RWPE1 (cell line): ENCODE measurements around the gene AGK.
A peak's percentile ranks its signal among the peaks of the same experiment; 100 is the strongest.

Source experiments
- CTCF ChIA-PET: fragments of 350-600 bp; sonication (Branson Sonifier 250); formaldehyde crosslinking; extraction: SDS; loops from one replicate; lab custom pipeline; 2021; lab: Yijun Ruan, JAX
- POLR2A ChIA-PET: fragments of 400-600 bp; formaldehyde crosslinking; extraction: SDS; loops from one replicate; lab custom pipeline; 2020; ENCODE audit warnings: antibody characterized with exemption; ENCODE audit not compliant: low non-redundant PET; lab: Yijun Ruan, JAX
- DNase-seq: peaks from one replicate; pipeline ENCODE4 v3.0.0; 2012; ENCODE audit warnings: low spot score
- H3K27ac ChIP-seq: fragments of 450-650 bp; 2 replicates; pipeline ENCODE4 v1.5.1; 2017
- CTCF ChIP-seq: fragments of 450-650 bp; conservative IDR thresholded peaks from 2 replicates; pipeline ENCODE4 v1.5.1; 2017; ENCODE audit warnings: low read depth, mild to moderate bottlenecking

The AGK gene

GRCh38 chr7:141533149-141533949, 17.9 kb upstream of the AGK start:
- DNase-seq: peak; percentile 48
- TF ChIP-seq CTCF: peak; percentile 97
- ChIA-PET CTCF (interaction anchor here (0.6 to 1.1 kb wide), 6 partner anchors 11 to 635 kb away, joined by 3 to 7 read pairs (median 3); no protein-coding TSS in a partner anchor), POLR2A (no interaction called here)
- no peak overlapping the region for H3K27ac ChIP-seq

- ChIA-PET POLR2A (no interaction called here), CTCF (no interaction called here)
- DNase-seq: no peak
- TF ChIP-seq CTCF: no peak
- no peak overlapping the region for H3K27ac ChIP-seq
These were observed 16.2 kb upstream of the AGK start for GRCh38 chr7:141534757-141535737.

- H3K27ac ChIP-seq: no peak overlapping the region
- POLR2A ChIA-PET: no interaction called here
- no peak for DNase-seq
- TF ChIP-seq CTCF: no peak
- CTCF ChIA-PET: no interaction called here
These were observed 13.3 kb upstream of the AGK start for GRCh38 chr7:141537906-141538305.

- ChIA-PET CTCF (interaction anchor here (0.5 kb wide), 1 partner anchor 814 kb away, joined by 3 read pairs; no protein-coding TSS in a partner anchor), POLR2A (no interaction called here)
These were observed 9.8 kb upstream of the AGK start for GRCh38 chr7:141541375-141541774.

GRCh38 chr7:141544831-141545230, 6.4 kb upstream of the AGK start:
- DNase-seq: no peak
- ChIA-PET POLR2A (no interaction called here), CTCF (interaction anchor here (1.4 kb wide), 1 partner anchor 11 kb away, joined by 3 read pairs; no protein-coding TSS in a partner anchor)
- TF ChIP-seq CTCF: no peak
- no peak overlapping the region for H3K27ac ChIP-seq

More at GRCh38 chr7:141541375-141541774, 9.8 kb upstream of the AGK start:
- no peak for TF ChIP-seq CTCF
- H3K27ac ChIP-seq: no peak overlapping the region
- no peak for DNase-seq

- no peak overlapping the region for H3K27ac ChIP-seq
- CTCF ChIA-PET: no interaction called here
- POLR2A ChIA-PET: no interaction called here
- no peak for TF ChIP-seq CTCF
- no peak for DNase-seq
These were observed 1.6 kb upstream of the AGK start for GRCh38 chr7:141549582-141549981.
